GM12872 (cell line): ENCODE results near the gene PIGQ.

Experiments used
- TF ChIP-seq, protein P1 (sequence below): IDR thresholded peaks from 3 replicates; pipeline ENCODE4 v1.5.1; 2011; ENCODE audit warnings: low read depth, mild to moderate bottlenecking, low read length, moderate library complexity; ENCODE audit not compliant: insufficient read depth

The PIGQ gene

DNA sequence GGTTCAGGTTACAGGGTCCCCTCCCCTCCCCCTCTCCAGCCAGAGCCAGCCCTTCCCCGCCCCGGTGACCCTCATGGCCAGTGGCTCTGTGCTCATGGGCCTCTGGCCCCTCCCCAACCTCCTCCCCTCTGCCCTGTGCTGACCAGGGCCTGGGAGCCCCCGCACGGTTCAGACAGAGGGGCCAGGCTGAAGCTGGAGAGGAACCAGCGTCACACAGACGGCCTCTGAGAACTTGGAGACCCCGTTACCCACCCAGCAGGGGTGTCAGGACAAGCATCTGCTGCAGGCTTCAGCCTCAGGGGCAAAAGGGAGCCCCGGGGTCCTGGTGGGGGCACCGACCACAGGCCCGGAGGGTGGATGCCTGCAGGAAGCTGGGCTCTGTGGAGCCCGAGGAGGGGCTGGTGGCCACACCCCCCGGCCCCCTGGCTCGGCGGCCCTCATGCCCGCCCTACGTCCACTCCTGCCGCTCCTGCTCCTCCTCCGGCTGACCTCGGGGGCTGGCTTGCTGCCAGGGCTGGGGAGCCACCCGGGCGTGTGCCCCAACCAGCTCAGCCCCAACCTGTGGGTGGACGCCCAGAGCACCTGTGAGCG is 61.1 kb downstream of the PIGQ start, which contains the start of gene WFIKKN1:
Gene WFIKKN1, plus strand, starts transcription at position 171 of the 591 bp plus-strand sequence. Its CDS starts 269 bp downstream, at position 440.
- TF ChIP-seq, protein P1, sequence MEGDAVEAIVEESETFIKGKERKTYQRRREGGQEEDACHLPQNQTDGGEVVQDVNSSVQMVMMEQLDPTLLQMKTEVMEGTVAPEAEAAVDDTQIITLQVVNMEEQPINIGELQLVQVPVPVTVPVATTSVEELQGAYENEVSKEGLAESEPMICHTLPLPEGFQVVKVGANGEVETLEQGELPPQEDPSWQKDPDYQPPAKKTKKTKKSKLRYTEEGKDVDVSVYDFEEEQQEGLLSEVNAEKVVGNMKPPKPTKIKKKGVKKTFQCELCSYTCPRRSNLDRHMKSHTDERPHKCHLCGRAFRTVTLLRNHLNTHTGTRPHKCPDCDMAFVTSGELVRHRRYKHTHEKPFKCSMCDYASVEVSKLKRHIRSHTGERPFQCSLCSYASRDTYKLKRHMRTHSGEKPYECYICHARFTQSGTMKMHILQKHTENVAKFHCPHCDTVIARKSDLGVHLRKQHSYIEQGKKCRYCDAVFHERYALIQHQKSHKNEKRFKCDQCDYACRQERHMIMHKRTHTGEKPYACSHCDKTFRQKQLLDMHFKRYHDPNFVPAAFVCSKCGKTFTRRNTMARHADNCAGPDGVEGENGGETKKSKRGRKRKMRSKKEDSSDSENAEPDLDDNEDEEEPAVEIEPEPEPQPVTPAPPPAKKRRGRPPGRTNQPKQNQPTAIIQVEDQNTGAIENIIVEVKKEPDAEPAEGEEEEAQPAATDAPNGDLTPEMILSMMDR: no peak

DNA sequence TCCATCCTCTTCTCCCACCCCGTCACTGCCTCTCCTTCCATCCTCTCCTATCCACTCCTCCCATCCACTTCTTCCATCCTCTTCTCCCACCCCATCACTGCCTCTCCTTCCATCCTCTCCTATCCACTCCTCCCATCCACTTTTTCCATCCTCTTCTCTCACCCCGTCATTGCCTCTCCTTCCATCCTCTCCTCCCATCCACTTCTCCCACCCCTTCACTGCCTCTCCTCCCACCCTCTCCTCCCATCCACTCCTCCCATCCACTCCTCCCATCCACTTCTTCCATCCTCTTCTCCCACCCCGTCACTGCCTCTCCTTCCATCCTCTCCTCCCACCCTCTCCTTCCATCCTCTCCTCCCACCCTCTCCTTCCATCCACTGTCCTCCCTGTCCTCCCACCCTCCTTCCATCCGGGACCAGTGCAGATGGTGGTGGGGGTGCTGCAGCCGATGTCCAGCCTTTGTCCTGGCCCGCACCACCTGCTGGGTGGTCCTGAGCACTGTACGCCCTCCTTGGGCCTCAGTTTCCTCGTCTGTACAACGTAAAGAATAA is 62.1 kb downstream of the PIGQ start:
- TF ChIP-seq, protein P1: no peak

DNA sequence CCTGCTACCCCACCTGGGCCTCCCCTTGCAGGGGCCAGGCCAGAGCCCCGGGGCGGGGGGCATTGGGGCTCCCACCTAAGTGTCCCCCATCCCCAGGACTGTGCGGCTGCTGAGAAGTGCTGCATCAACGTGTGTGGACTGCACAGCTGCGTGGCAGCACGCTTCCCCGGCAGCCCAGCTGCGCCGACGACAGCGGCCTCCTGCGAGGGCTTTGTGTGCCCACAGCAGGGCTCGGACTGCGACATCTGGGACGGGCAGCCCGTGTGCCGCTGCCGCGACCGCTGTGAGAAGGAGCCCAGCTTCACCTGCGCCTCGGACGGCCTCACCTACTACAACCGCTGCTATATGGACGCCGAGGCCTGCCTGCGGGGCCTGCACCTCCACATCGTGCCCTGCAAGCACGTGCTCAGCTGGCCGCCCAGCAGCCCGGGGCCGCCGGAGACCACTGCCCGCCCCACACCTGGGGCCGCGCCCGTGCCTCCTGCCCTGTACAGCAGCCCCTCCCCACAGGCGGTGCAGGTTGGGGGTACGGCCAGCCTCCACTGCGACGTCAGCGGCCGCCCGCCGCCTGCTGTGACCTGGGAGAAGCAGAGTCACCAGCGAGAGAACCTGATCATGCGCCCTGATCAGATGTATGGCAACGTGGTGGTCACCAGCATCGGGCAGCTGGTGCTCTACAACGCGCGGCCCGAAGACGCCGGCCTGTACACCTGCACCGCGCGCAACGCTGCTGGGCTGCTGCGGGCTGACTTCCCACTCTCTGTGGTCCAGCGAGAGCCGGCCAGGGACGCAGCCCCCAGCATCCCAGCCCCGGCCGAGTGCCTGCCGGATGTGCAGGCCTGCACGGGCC is 62.9 kb downstream of the PIGQ start:
- TF ChIP-seq, protein P1: no peak

DNA sequence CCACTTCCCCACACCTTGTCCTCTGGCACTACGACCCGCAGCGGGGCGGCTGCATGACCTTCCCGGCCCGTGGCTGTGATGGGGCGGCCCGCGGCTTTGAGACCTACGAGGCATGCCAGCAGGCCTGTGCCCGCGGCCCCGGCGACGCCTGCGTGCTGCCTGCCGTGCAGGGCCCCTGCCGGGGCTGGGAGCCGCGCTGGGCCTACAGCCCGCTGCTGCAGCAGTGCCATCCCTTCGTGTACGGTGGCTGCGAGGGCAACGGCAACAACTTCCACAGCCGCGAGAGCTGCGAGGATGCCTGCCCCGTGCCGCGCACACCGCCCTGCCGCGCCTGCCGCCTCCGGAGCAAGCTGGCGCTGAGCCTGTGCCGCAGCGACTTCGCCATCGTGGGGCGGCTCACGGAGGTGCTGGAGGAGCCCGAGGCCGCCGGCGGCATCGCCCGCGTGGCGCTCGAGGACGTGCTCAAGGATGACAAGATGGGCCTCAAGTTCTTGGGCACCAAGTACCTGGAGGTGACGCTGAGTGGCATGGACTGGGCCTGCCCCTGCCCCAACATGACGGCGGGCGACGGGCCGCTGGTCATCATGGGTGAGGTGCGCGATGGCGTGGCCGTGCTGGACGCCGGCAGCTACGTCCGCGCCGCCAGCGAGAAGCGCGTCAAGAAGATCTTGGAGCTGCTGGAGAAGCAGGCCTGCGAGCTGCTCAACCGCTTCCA is 63.7 kb downstream of the PIGQ start:
- TF ChIP-seq, protein P1: no peak
